T-helper 17 cell (primary cell): ENCODE measurements around the gene PPIE. TPM values are rescaled to one million over a fixed set of nuclear protein-coding genes. Genes with fewer than 3 reads are reported as not detected.
"Not testable (repeated sequence)": the region's sequence is repeated elsewhere in the genome, so short reads cannot be mapped to it uniquely, and the experiment has no call there.

Experiments used
- ATAC-seq: fragments of 150-1000 bp; cut with Tn5 transposase; 2 replicates; pipeline ENCODE4 v1.10.0; 2021; ENCODE audit warnings: mild to moderate bottlenecking, moderate library complexity
- DNase-seq, 3 donors: peaks; one replicate each; pipeline versions ENCODE4 v3.0.0 to v3.0.0-alpha.2; 2020 to 2021
- H3K9me3 ChIP-seq: one replicate; pipeline ENCODE4 v1.7.0; 2013; ENCODE audit warnings: low read length, mild to moderate bottlenecking; ENCODE audit not compliant: control insufficient read depth, poor library complexity, severe bottlenecking
- H3K27ac Mint-ChIP-seq: one replicate; pipeline ENCODE4 v1.8.0; 2022; ENCODE audit warnings: mild to moderate bottlenecking, moderate library complexity, mixed read lengths
- H3K27me3 Mint-ChIP-seq: one replicate; pipeline ENCODE4 v1.8.0; 2022; ENCODE audit warnings: mixed read lengths
- H3K36me3 Mint-ChIP-seq: one replicate; pipeline ENCODE4 v1.8.0; 2022; ENCODE audit warnings: low read depth, mixed read lengths
- H3K4me1 Mint-ChIP-seq: one replicate; pipeline ENCODE4 v1.8.0; 2022; ENCODE audit warnings: mild to moderate bottlenecking, mixed read lengths
- H3K4me3 Mint-ChIP-seq: one replicate; pipeline ENCODE4 v1.8.0; 2022; ENCODE audit warnings: mild to moderate bottlenecking, moderate library complexity, mixed read lengths
- total RNA-seq, 4 donors: library from RNA in 2 of 4; stranded (reverse) in 2 of 4; gene quantifications; one replicate each; pipeline ENCODE4 v1.2.3 and lab custom pipeline; 2022 to 2026

PPIE gene
- total RNA-seq, 2 donors from 2014 or later, result 44.8 to 57.5 TPM

DNA sequence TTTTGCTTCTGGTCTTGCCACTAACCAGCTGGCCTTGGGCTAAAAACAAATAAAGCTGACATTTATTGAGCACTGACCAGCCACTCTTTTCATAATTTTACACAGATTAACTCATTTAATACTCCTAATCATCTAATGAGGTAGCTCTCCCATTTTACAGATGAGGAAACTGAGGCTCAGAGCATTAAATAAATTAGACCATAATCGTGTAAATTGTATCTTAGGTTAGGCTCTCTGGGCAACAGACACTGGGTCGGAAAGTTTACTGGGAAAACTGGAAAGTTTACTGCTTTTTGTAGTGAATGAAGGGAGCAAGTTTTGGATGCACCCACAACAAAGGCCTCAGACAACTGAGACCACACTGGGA, 42.6 kb downstream of the PPIE start:
- H3K9me3 ChIP-seq, result no peaks in the 10 kb centered on the region
- no peak overlapping the region for H3K27ac Mint-ChIP-seq
- DNase-seq (no peak), ATAC-seq (no peak)
- H3K4me3 Mint-ChIP-seq, result no peak overlapping the region
- no peaks in the 10 kb centered on the region for H3K4me1 Mint-ChIP-seq
- no peaks in the 10 kb centered on the region for H3K36me3 Mint-ChIP-seq
- peaks cover 18% of the 10 kb centered on the region for H3K27me3 Mint-ChIP-seq

DNA sequence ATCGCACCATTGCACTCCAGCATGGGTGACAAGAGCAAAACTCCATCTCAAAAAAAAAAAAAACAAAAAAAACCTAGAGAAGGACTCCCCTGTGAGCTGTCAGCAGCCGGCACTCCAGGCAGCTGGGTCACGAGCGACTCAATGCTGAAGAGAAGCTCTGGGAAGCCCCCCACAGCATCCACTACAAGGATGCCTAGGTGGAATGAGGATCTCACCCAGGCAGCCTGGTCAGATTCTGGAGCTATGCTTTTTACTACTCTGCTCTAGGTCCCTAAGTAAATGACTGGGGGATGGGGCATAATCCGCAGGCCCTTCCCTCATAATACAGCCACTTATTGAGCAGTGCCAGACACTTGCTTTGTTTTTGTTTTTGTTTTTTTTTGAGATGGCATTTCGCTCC, 43.4 kb downstream of the PPIE start:
- ATAC-seq, result no peak
- no peaks in the 10 kb centered on the region for H3K9me3 ChIP-seq
- Mint-ChIP-seq H3K27me3 (peaks cover 21% of the 10 kb centered on the region), H3K4me1 (no peaks in the 10 kb centered on the region), H3K36me3 (no peaks in the 10 kb centered on the region), H3K27ac (no peak overlapping the region), H3K4me3 (no peak overlapping the region)
- DNase-seq, result no peak

DNA sequence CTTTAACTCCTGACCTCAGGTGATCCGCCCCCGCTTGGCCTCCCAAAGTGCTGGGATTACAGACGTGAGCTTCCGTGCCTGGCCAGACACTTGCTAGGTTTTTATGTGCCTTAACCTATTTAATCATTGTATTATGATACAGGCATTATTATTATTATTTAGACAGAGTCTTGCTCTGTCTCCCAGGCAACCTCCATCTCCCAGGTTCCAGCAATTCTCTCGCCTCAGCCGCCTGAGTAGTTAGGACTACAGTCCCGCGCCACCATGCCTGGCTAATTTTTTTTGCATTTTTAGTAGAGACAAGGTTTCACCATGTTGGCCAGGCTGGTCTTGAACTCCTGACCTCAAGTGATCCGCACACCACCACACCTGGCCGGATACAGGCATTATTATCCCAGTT, 44.0 kb downstream of the PPIE start:
- not testable (repeated sequence) for H3K9me3 ChIP-seq, H3K4me1 Mint-ChIP-seq, H3K4me3 Mint-ChIP-seq, H3K36me3 Mint-ChIP-seq, DNase-seq, ATAC-seq, H3K27ac Mint-ChIP-seq
- H3K27me3 Mint-ChIP-seq, result peaks cover 27% of the 10 kb centered on the region

DNA sequence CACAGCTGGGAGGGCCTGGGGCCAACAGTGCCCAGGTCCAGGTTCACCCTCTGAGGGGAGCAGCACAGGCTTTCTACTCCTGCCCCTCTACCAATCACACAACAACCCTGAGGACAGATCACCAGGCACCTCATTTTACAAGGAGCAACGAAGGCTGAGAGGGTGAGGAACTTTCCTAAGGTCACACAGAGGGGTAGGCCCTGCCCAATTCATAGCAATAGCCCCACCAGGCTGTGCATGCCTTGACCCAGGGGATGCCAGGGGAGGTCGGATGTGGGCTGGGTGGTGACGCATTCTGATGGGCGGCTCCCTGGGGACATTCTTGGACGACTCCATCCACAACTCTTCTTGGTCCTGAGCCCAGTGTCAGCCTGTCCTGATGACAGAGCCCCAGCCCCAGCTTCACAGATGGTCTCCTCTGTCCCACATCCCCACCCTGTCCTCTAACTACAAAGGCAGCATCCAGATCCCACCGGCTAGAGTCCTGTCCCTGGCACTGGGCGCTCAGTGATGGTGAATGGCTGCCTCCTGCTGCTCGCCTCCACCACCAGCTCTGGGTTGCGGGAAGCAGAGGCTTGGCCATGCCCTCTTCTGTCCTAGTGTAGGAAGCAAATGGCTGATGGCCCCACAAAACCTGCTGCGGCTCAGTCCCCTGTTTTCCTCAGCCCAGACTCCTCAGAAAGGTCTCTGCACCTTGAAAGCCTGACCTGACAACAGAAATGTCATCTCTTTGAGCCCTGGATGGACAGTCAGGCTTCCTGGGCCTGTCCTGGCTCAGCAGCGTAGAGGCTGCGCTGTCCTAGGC, 47.8 kb downstream of the PPIE start:
- not testable (repeated sequence) for H3K4me1 Mint-ChIP-seq, ATAC-seq, H3K9me3 ChIP-seq, DNase-seq, H3K4me3 Mint-ChIP-seq, H3K36me3 Mint-ChIP-seq, H3K27ac Mint-ChIP-seq
- peaks cover 26% of the 10 kb centered on the region for H3K27me3 Mint-ChIP-seq

DNA sequence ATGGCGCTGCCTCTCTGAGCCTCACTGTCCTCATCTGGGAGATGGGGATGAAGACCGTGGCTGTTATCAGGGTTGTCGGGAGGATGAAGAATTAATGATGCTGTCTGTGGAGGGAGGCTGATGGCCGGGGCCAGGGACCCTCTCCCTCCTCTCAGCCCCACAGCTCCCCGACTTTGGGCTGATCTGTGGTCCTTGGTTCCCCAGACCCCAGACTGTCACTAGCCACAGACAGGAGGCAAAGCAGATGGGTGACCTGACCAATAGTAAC, 48.4 kb downstream of the PPIE start:
- H3K9me3 ChIP-seq, ATAC-seq, H3K4me1 Mint-ChIP-seq, H3K36me3 Mint-ChIP-seq, DNase-seq, H3K27ac Mint-ChIP-seq: not testable (repeated sequence)
- peaks cover 26% of the 10 kb centered on the region for H3K27me3 Mint-ChIP-seq
- peak overlapping the region; percentile 70 for H3K4me3 Mint-ChIP-seq

DNA sequence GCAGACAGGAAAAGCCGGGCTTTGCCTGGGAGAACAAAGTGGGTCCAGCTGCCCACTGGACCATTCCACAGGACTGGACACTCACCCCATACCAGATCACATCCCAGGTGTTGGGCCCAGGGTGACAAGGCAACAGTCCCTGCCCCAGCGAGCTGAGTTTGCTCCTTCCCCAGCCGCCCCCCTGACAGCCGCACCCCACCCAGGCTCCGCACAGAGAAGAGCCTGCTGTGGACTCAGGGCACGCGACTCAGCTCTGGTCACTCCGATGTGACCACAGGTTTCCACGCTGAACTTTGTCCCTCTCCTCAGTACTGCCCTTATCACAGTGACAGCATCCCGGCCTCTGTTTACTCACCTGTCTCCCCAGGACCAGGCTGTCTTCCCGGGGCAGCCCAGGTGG, 48.8 kb downstream of the PPIE start:
- peaks cover 30% of the 10 kb centered on the region for H3K27me3 Mint-ChIP-seq
- peaks cover 4% of the 10 kb centered on the region for H3K4me1 Mint-ChIP-seq
- no peak overlapping the region for H3K27ac Mint-ChIP-seq
- ATAC-seq (no peak), DNase-seq (no peak)
- H3K36me3 Mint-ChIP-seq, result peaks cover under 1% of the 10 kb centered on the region
- H3K4me3 Mint-ChIP-seq, result peak overlapping the region; percentile 70
- no peaks in the 10 kb centered on the region for H3K9me3 ChIP-seq

DNA sequence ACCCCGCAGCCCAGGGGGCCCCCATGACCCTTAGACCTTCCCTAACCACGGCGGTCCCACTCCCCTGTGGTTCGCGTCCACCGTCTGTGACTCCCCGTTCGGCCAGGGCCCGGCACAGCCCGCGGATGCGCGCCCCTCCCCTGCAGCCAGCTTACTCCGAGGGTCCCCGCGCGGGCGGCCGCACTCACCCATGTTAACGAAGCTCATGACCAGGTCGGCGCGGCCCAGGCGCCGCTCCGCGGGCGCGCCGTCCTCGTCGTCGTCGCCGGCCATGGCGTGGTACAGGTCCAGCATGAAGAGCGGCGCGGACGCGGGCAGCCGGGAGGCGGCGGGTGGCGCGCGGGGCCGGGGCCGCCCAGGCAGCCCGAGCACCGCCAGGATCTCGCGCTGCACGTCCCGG, 49.3 kb downstream of the PPIE start:
- peak overlapping the region; percentile 70 for H3K4me3 Mint-ChIP-seq
- H3K27ac Mint-ChIP-seq, H3K9me3 ChIP-seq, DNase-seq, H3K36me3 Mint-ChIP-seq, H3K4me1 Mint-ChIP-seq, ATAC-seq: not testable (repeated sequence)
- H3K27me3 Mint-ChIP-seq, result peaks cover 35% of the 10 kb centered on the region

DNA sequence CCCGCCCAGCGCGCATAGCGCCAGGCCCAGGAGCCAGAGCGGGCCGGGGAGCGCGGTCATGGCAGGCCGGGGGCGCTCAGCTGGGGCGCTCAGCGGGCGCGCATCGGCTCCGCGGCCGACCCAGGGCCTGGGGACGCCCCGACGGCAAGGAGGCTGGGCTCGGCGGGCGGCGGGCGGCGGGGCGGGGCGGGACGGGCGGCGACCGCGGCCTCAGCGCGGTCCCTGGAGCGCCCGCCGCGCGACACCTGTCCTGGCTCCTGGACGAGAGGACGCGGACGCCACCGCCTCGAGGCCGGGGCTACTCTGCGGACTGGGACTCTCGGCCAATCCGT, 49.7 kb downstream of the PPIE start:
- peak; percentile 43 for ATAC-seq
- Mint-ChIP-seq H3K4me3 (no peak overlapping the region), H3K27me3 (peaks cover 36% of the 10 kb centered on the region), H3K27ac (no peak overlapping the region), H3K4me1 (peaks cover 9% of the 10 kb centered on the region), H3K36me3 (peaks cover 4% of the 10 kb centered on the region)
- no peak for DNase-seq
- H3K9me3 ChIP-seq, result no peaks in the 10 kb centered on the region

DNA sequence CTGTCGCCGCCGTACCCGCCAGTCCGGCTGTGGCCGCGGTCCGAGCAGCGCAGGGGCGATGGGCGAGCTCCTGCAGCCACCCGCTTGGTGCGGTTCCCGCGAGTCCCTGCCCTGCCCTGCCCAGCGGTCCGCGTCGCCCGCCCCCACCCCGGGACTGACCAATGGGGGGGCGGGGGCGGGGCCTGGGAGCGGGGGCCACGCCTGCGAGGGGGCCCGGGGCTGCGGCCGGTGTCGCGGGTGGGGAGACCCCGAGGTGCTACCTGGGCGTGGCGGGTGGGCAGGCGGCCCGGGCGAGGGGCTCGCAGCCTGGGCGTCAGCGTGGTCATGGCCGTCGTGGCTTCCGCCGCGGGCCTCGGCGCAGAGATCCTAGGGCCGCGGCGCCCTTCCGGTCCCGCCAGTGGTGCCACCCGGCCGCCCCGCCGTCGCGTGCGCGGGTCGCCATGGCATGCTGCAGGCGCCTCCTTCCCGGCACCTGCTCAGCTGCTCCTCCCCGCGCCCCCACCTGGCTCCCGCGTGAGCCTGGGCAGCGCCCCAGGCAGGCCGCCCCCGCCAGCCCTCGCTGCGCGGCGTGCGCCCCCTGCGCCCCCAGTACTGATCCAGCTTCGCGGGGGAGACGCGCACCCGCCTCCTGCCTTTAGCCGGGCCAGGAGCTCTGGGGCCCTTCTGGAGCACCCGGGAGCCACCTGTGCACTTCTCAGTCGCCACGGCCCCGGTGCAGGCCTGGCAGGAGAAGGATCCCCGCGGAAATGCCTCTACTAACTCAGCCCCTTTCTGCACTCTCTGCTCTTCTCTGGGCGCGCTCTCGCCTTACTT, 50.3 kb downstream of the PPIE start, which contains the start of gene BMP8B:
BMP8B (minus strand) TSS at position 108 of the 813 bp plus-strand sequence. CDS start 380 bp downstream, outside the sequence.
- Mint-ChIP-seq H3K4me3 (peak within 1 kb of the TSS; percentile 85), H3K4me1 (peaks cover 9% of the 10 kb centered on the region), H3K27ac (no peak within 1 kb of the TSS), H3K27me3 (peaks cover 35% of the 10 kb centered on the region), H3K36me3 (peaks cover 4% of the 10 kb centered on the region)
- peak; percentile 63 for ATAC-seq
- peak in 2 of 3 donors; percentile 28 to 41 for DNase-seq
- no peaks in the 10 kb centered on the region for H3K9me3 ChIP-seq

DNA sequence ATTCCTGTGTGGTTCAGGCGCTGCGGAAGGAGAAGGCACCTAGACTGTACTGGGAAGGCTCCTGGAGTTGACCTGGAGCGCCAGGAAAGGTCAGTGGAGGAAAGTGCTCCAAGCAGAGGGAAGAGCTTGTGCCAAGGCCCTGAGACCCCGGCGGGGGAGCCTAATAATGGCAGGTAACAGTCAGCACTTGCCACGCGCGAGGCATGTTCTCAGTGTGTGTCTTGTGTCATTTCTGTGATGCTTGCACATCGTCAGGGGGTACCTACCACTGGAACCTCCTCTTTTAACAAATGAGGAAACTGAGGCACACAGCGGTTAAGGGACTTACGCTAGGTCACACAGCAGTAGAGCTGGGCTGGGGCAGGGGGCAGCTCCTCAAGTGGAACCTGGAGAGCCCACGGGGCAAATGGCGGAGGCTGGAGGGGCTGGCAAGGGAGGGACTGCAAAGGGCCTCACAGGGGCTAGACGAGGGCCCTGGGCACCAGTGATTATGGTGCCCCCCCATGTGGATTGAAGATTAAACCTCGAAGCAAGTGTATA, 51.0 kb downstream of the PPIE start:
- peaks cover 4% of the 10 kb centered on the region for H3K36me3 Mint-ChIP-seq
- peaks cover 41% of the 10 kb centered on the region for H3K27me3 Mint-ChIP-seq
- peak overlapping the region; percentile 85 for H3K4me3 Mint-ChIP-seq
- H3K4me1 Mint-ChIP-seq, result peaks cover 9% of the 10 kb centered on the region
- H3K27ac Mint-ChIP-seq, result no peak overlapping the region
- ATAC-seq (no peak), DNase-seq (no peak)
- no peaks in the 10 kb centered on the region for H3K9me3 ChIP-seq

DNA sequence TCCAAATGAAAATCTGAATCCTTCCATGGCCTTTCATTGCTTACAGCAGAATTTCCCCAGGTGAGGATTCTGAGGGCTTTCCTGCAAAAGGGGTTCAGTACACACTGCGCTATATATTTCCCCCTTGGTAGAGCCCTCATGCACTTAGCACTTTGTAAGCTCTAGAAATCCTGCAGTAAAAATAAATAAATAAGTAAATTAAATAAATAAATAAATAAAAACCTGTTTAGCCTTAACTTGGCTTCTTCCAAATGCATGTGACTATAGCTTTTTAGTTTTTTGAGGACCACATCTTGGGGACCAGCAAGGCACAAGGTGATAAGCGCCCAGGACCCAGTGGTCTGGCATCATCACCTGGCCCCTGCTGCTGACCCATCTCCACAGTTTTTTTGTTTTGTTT, 53.2 kb downstream of the PPIE start:
- no peak overlapping the region for H3K27ac Mint-ChIP-seq
- H3K4me3 Mint-ChIP-seq, result no peak overlapping the region

DNA sequence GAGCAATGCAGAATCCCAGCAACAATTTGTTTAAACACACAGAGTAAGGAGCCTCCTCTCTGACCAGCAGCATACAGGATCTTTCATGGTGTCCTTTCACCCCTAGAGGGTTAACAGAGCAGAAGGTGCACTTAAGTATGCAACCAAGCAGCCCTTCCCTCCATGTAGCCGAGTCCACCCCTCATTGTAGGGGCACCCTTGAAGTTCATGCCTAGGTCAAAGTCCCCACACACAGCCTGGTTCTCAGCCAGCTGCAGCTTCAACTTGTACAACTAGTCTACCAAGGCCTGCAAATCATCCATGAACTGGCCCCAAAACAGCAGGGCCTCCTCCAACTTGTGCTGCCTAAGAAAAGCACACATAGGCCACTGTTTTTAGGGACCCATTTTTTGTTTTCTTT, 57.0 kb downstream of the PPIE start:
- ATAC-seq, result no peak

More for the DNA sequence above, 53.2 kb downstream of the PPIE start:
- no peak for ATAC-seq
- Mint-ChIP-seq H3K4me1 (peaks cover 9% of the 10 kb centered on the region), H3K27me3 (peaks cover 42% of the 10 kb centered on the region), H3K36me3 (peaks cover 4% of the 10 kb centered on the region)
- H3K9me3 ChIP-seq, result no peaks in the 10 kb centered on the region
- no peak for DNase-seq

DNA sequence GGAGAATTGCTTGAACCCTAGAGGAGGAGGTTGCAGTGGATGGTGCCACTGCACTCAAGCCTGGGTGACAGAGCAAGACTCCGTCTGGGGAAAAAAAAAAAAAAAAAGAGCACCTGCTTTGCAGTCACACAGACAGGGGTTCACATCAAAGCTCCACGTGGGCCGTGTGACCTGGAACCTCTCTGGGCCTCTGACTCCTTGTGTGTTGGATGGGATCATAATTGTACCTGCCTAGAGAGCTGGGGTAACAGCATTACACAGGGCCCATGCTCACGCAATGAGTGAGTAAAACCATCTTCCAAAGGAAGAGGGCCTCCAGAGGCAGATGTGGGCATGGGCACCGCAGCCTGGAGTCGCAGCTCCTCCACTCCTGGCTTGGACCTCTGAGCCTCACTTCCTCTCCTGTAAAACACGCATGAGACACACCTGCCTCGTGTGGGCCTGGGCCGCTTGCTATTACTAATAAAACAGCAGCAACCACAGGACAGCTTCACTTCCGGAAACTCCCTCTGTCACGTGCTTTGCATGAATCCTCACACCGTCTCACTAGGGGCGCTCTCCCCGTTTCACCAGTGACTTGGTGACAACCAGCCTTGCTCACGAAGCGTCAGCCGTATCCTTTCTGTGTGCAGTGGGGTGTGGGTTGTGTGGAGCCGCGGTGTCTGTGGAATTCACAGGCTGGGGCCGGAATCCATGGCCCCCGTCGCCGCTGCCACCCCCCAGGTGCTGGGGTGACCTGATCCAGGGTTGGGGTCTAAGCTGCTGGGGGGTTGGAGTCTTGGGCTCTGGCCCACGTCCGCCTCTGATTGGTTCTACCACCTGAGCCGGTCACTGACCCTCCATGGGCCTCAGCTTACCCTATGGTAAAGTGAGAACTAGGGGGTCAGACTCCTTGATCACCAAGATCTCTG, 60.4 kb downstream of the PPIE start:
- not testable (repeated sequence) for H3K36me3 Mint-ChIP-seq, H3K4me1 Mint-ChIP-seq, H3K27ac Mint-ChIP-seq, H3K9me3 ChIP-seq, H3K4me3 Mint-ChIP-seq
- DNase-seq, result peak in 2 of 3 donors; percentile 71 to 77
- H3K27me3 Mint-ChIP-seq, result peaks cover 12% of the 10 kb centered on the region
- ATAC-seq, result peak; percentile 64

More for the DNA sequence above, 57.0 kb downstream of the PPIE start:
- no peaks in the 10 kb centered on the region for H3K9me3 ChIP-seq
- H3K4me3 Mint-ChIP-seq, result no peak overlapping the region
- peaks cover 31% of the 10 kb centered on the region for H3K27me3 Mint-ChIP-seq
- peaks cover 4% of the 10 kb centered on the region for H3K36me3 Mint-ChIP-seq
- H3K4me1 Mint-ChIP-seq, result peaks cover 7% of the 10 kb centered on the region
- H3K27ac Mint-ChIP-seq, result no peak overlapping the region
- DNase-seq, result no peak
